Activated effector memory CD4-positive, alpha-beta T cell treated with Interleukin-2 at 50 U/mL for 16 hours (primary cell): ENCODE results near the gene EYA2.
"Not testable (repeated sequence)": the region's sequence is repeated elsewhere in the genome, so short reads cannot be mapped to it uniquely, and the experiment has no call there.

Experiments
- DNase-seq: peaks from one replicate; pipeline ENCODE4 v3.0.0-alpha.2; 2020

The EYA2 gene

DNA sequence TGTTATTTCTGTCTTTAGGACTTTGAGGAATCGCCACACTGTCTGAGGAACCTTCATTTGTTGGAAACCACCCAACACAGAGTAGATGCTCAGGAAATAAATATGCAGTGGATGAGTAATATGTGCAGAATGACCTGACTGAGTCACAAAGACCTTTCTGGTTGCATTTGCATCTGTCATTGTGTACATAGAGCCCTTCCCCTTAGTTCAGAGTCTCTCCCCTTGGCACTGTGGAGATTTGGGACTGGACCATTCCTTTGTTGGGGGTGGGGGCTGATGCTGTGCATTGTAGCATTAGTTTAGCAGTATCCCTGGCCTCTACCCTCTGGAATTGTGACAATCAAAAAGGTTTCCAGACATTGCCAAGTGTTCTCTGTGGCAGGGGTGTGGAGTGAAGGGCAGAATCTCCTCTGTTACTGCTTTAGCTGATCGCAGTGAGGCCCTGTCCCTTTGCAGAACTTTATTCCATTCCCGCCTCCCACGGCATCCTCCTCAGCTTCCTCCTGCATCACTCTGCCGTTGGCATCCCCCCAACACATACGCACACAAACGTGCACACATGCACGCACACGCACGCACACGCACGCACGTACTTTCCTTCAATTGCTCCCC lies 64.5 kb downstream of the EYA2 start:
- DNase-seq, result no peak

DNA sequence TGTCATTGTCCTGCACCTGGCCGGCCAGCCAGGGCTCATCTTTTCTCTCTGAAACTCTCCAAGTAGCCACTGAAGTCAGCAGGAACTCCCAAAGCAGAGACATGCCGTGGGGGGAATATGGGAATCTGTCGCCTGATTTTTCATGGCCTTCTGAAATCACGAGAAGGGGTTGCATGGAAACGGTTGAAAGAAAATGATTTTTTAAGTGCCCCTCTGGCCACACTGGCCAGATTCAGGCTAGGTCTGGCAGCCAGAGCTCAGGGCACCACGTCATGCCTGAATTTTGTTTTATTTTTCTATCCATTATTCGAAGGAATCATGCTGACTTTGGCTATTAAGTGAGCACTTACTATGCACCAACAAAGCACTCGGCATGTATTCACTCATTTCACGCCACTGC lies 65.2 kb downstream of the EYA2 start:
- no peak for DNase-seq

DNA sequence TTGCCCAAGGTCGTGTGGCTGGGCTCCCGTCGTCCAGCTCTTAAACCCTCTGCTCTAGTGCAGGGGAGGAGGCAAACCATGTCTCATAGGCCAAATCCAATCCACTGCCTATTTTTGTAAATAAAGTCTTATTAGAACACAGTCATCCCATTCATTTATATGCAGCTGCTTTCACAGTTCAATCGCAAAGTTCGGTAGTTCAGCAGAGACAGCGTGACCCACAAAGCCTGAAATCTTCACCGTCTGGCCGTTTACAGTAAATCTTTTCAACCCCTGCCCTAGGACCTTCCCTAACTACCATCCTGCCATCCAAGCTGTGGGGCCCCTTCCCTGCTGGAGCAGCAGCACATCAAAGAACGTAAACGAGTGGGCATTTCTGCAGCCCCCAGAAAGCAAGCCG lies 65.9 kb downstream of the EYA2 start:
- DNase-seq, result no peak

DNA sequence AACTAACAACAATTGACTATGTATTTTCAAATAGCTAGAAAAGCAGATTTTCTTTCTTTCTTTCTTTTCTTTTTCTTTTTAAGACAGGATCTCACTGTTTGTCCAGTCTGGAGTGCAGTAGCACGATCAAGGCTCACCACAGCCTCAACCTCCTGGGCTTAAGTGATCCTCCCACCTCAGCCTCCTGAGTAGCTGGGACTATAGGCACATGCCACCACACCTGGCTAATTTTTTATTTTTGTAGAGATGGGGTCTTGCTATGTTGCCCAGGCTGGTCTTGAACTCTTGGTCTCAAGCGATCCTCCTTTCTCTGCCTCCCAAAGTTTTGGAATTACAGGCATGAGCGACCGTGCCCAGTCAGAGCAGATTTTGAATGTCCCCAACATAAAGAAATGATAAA lies 67.3 kb downstream of the EYA2 start:
- DNase-seq, result not testable (repeated sequence)

DNA sequence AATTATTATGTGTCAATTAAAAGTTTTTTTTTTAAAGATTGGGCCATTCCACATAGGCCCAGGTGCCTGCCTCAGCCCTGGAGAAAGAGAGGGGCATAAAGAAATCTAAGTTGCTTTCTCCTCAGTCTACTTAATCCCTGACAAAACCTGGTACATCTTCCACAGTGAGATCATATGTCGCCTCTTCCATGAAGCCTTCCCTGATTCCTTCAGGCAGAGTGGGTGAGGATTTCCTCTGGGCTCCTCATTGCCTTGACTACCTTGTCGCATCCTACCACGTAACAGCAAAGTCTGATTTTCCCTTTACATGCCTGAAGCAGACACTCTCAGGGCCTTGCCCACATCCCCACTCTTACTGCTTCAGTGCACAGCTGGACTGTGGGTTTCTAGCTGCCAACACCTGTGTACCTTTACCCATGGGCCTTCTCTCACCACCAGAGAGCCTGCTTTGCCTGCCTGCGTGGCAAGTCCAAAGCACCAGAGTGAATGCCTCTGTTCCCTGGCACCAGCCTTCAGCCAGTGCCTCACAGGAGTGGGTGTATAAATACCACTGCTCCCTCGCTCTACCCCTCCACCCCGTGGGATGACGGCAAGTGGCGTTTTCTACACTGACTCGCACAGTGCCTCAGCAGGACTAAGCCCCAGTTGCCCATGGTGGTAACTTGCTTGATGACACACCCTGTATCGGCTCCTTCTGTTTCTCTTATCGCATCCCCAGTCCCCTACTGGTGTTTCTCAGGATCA lies 68.0 kb downstream of the EYA2 start:
- DNase-seq, result no peak

DNA sequence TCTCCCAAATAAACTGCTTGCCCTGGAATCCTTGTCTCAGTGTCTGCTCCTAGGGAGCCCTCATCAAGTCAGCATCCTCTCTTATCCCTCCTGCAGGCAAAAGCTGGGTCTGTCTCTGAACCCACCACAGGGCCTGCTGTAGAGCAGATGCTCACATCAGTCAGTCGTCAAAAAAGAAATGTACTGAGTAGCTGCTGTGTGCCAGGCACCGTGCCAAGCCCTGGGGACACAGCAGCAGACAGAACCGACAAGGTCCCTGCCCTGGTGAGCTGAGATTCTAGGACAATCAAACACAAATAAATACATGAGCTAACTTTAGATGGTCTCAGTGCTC lies 68.5 kb downstream of the EYA2 start:
- no peak for DNase-seq

DNA sequence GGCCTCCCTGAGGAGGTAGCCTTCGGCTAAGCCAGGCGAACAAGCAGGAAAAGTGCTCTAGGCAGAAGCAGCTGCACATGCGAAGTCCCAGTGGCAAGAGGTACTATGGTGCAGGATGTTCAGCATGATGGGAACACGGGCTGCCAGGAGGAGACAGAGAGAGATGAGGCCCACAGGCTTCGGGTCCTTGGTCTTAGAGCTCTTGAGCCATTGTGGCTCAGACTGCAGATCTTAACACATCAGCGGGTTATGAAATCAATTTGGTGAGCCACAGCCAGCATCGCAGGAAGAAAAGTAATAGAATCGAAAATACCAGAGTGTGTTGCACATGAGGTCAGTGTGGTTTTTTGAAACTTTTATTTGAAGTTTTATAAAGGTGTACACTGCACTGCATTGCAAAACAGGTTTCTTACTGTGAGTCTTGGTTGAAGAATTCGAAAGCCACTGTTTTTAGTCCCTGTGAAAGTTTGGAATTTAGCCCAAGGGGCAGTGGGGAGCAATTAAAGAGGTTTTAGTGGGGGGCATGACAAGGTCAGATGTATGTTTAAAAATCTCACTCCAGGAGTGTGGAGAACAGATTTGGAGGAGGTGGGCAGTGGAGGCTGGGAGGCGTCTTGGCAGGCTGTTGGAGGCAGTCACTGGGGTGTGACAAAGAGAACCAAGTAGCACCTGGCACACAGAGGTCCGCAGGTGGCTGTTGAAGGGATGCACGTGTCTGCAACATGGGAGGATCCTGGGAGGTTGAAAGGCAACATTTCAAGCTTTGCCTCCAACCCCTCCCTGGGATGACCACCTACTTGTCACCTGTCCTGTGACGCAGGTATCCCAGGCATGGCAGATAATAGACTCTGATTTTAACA lies 69.3 kb downstream of the EYA2 start:
- no peak for DNase-seq

DNA sequence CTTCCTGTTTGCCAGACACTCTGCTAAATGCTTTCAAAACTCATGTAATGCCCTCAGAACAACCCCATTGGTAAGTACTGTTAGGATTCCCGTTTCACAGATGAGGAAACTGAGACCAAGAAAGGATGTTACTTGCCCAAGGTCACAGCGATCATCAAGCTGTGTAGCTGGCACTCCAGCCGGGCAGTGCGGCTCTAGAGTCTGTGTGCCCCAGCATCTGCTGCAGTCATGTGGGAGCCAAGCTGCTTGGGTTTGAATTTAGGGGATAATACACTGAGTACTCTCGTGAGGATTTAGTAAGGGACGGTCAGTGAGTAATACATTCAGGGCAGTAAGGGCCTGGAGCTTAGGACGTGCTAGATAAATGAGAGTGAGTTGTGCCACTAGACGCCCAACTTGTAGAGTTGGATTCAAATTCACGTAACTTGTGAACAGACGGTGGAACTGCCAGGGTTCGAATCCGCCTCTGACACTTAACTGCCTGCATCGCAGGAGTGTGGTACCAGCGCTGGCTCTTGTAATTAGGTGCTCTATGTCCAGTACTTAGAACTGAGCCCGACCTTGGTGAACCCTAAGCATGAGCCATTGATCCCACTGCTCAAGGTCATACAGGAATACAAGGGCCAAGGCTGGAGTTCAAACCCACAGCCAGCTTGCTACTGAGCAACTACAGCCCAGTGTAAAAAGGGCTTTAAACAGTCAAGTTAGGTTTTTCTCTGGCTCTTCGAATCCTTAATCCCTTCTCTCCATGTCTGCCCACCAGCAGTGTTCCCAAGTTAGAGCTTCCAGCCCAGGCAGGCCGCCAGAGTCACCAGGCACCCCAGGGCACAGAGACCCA lies 70.2 kb downstream of the EYA2 start:
- DNase-seq, result no peak

DNA sequence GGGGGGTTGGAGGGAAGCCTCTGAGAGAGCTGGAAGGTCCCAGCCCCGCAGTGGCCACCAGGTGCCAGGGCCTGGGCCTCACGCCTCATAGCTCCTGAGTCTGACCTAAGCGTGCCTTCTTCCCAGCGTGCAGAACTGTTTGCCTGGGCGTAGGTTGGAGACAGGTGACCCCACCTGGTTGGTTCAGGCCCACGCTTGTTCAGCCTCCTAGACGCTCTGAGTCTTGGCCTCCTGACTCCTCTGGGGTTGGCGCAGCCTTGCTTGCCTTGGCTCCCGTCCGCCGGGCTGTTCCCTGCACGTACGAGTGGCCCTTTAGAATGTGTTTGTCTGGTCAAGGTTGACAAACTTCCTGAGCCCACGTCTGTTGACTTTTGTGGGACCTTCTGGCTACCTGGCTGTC lies 70.8 kb downstream of the EYA2 start:
- no peak for DNase-seq

DNA sequence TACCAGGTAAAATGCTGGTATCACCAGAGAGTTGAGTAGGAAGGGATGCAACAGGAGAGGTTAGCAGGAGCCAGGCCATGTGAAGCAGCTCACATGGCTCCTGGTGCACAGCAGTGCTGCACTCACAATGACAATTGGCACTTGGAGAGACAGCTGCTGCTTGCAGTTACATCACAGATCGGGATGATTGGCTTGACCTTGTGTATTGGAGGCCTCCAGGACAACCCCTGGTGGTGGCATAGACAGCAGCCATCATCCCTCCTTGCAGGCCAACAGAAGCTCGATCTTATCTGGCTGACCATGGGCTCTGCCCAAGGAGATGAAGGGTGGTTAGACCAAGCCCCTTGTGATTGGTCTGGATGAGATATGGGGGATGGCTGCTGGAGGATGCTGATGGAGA lies 73.0 kb downstream of the EYA2 start:
- no peak for DNase-seq

DNA sequence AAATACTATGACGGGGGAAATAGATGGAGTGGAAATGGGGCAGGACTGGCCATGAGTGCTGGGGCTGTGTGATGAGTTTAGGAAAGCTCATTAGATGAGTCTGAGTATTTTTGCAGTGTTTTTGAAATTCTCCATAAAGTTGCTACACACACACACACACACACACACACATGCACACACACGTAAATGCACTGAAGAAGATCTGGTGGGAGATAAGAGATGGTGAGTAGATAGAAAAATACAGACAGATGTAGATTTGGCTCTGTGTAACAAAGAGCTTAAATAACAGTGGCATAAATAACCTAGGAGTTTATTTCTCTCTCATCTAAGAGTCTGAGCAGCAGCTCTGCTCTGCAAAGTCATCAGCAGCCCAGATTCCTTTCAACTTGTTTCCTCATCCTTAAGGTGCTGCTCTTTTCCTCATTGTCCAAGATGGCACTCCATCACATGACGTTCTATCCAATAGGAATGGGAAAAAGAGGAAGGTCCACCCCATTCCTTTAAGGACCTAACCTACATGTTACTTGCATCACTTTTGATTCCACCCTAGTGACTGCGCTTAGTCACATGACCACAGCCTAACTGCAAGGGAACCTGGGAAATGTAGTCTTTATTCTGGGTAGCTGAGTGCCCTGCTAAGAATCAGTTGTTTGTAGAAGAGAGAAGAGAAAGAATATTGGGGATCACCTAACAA lies 76.4 kb downstream of the EYA2 start:
- no peak for DNase-seq

DNA sequence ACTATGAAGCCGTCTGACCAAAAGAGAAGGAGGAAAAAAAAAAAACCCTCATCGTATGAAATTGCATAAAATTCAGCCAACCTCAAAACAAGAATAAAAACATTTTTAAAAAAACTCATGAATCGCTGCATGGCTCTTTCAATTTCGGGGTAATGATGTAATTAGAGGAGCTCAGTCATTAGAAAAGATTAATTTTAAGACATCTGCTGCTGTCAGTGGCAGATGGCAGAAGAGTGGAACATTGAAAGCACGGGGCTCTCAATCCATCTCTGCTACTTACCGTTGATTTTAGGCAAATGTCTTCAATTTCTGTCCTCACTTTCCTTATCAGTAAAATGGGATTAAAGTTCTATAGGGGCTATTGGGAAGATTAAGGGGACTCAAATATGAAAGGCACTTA lies 79.1 kb downstream of the EYA2 start:
- DNase-seq, result no peak

DNA sequence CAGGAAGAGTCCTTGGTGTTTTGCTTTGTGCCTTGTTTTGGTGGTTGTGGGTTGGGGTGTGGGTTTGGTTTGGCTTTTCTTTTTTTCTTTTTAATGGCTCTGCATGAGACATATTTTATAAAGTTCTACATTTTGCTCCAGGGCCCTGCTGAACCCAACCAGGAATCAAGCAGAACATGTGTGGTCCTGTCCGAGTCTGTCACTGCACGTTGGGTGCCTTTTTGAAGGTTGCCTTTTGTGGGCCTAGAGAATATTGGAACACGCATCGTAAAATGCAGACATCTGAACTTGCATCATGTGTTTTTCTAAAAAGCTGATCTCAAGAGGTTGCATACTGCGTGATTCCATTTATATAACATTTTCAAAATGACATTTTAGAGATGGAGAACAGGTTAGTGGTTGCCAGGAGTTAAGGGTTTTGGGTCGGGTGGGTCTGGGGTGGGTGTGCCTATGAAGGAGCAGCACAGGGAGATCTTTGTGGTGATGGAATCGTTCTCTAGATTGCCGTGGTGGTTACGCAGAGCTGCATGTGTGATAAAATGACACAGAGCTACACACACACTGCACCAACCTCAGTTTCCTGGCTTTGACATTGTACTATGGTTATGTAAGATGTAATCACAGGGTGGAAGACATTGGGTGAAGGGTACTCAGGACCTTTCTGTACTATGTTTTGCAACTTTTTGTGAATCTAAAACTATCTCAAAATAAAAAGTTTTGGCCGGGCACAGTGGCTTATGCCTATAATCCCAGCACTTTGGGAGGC lies 80.2 kb downstream of the EYA2 start:
- DNase-seq, result no peak

DNA sequence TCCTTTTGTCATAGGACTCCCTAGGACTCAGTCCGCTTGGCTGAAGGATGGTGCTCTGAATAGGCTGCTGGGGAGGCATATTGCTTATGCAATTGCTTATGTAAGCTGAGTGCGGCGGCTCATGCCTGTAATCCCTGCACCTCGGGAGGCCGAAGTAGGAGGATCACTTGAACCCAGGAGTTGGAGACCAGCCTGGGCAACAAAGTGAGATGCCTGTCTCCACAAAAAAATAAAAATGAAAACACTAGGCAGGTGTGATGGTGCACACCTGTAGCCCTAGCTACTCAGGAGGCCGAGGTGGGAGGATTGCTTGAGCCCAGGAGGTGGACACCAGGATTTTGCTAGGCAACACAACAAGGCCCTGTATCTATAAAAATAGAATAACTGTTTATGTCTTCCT lies 81.3 kb downstream of the EYA2 start:
- DNase-seq, result no peak

DNA sequence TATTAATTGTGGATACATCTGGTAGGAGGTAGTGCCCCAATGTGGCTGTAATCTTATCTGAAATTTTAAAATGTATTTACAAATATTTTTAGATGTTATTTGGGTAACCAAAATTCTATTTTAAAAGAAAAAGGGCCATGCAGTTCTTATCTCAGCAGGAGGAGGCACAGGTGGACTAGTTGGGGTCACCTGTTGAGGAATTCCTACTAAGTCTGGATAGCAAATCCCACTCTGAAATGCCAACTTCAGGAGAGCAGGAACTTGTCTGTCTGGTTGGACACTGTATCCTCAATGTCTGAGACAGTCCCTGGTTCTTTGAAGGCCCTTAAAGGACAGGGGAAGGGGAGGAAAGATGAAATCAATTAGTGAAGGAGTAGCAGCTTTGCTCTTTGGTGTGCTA lies 82.6 kb downstream of the EYA2 start:
- no peak for DNase-seq

DNA sequence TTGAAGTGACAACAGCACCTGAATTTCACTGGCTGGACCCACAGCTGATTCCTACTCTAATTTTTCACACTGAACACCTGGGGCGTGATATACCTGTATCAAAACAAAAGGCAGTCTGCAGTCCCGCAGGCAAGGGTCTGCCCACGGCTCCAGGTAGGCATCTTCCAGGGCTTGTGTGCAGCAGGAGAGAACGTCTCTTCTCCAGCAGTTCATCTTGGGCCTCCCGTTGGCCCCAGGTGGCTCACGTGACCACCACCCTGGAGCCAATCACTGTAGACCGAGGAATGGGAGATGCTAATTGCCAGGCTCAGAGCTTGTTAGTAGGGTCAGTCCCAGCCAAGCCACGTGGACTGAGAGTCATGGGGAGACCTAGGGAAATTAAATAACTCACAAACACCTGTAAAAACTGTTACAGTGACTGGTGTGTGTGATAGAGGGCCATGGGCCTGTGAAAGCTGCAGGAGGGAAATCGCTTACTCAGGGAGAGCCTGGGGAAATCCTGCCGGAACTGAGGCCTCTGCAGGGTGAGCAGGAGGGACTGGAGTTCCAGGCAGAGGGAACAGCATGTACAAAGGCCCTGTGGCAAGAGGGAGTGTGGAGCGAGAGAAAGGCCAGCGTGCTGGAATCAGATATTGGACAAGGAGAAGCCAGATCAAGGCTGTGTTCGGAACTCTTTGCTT lies 83.4 kb downstream of the EYA2 start:
- DNase-seq, result no peak

DNA sequence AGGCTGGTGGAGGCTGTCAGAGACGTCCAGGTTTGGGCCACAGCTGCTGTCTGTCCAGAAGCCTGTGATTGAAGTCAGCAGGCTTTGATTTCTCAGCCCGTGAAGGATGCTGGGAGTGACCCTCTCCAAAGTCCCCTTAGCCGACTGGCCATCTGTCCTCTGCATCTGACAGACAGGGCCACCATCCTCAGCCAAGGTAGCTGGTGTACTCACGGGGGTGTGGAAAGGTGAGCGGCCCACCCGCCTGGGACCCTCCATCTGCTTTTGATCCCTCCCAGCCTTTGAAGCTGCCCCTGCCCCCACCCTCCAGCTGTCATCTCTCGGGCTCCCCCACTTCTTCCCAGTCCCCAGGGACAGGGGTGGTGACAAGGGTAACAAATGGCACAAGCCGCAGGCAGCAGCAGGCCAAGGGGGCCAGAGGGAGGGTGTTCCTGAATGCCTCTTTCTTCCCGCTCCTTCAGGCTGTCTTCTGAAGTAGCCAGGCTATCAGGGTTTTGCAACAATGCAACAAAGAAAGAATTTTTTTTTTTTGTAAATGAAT lies 84.4 kb downstream of the EYA2 start:
- no peak for DNase-seq

DNA sequence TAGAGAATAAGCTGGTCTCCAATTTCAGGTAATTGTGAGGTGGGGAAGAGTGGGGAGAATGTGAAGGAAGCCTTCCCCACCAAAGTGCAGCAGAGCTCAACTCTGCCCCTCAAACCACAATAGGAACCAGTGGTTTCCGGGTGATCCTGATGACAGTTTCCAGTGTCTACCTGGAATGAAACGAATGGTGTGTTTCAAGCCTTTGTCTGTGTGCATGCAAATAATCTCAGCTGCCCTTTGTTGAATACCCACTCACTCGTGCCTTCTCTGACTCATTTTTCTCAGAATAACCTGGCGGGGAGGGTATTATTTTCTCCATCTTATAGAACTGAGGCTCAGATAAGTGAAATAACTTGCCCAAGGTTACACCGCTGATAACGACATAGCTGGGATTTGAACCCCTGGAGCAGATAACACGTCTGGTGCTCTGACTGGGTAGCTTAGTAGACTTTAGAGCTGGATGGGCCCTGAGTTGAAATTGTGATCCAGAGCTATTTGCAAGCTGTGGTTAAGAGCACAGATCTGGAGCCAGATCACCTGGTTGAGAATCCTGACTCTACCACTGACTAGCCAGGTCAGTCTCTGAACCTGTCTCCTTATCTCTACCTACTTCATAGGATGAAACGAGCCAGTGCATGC lies 85.1 kb downstream of the EYA2 start:
- DNase-seq, result no peak

DNA sequence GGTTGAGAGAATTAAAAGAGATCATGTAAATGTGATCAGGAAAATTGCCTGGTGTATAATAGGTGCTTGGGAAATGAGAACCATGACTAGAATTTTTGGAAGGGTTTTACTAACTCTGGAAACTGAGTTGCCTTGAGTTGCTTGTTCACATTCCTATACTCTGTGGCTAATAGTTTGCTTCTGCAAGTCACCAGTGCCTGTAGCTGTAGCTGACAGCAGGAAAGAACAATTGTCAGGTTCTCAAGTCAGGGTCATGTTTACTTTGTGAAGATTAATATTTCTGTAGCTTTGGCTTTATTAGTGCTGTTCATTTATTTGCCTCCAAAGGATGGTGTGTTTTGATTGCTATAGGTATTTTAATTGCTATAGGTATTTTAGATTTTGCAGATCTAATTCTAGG lies 86.5 kb downstream of the EYA2 start:
- no peak for DNase-seq

DNA sequence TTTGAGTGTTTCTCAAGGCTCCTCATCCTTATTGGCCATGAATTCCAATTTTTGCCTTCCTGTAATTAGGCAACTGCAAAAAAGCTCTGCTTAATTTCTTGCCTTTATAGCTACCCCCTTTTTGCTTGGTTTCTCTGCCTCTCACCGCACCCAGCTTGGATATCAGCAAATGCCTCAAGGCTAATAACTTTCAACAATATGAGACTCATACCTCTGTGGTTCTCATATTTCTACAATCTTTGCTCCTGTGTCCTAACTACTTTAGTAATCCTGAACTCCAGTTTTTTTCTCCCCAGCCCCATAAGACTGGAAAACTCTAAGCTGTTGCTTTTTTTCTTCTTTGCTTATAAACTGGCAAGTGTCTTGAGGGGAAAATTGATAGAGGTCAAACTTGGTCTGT lies 88.8 kb downstream of the EYA2 start:
- no peak for DNase-seq
